Nephron progenitor cell (in vitro differentiated cells): ENCODE data around the gene INO80C.
A peak's percentile ranks its signal among the peaks of the same experiment; 100 is the strongest.
"Not testable (repeated sequence)": the region's sequence is repeated elsewhere in the genome, so short reads cannot be mapped to it uniquely, and the experiment has no call there.

Source experiments
- DNase-seq: peaks from one replicate; pipeline ENCODE4 v3.0.0; 2021
- H3K27ac Mint-ChIP-seq: 2 replicates; pipeline ENCODE4 v1.8.0; 2021; ENCODE audit warnings: mild to moderate bottlenecking, moderate library complexity, mixed read lengths
- H3K27me3 Mint-ChIP-seq: 2 replicates; pipeline ENCODE4 v1.8.0; 2021; ENCODE audit warnings: mild to moderate bottlenecking, low read depth, mixed read lengths; ENCODE audit not compliant: poor library complexity
- H3K36me3 Mint-ChIP-seq: 2 replicates; pipeline ENCODE4 v1.8.0; 2021; ENCODE audit warnings: low read depth, mixed read lengths
- H3K4me1 Mint-ChIP-seq: 2 replicates; pipeline ENCODE4 v1.8.0; 2021; ENCODE audit warnings: mixed read lengths
- H3K4me3 Mint-ChIP-seq: 2 replicates; pipeline ENCODE4 v1.8.0; 2021; ENCODE audit warnings: mild to moderate bottlenecking, moderate library complexity, mixed read lengths
- H3K9me3 Mint-ChIP-seq: 2 replicates; pipeline ENCODE4 v1.8.0; 2021; ENCODE audit warnings: mild to moderate bottlenecking, moderate library complexity, mixed read lengths
- TF ChIP-seq, protein P1 (sequence below): fragments of 200-600 bp; sonication (generic); IDR thresholded peaks from 2 replicates; pipeline ENCODE4 v1.5.0; 2021; ENCODE audit warnings: antibody characterized with exemption

The INO80C gene

DNA sequence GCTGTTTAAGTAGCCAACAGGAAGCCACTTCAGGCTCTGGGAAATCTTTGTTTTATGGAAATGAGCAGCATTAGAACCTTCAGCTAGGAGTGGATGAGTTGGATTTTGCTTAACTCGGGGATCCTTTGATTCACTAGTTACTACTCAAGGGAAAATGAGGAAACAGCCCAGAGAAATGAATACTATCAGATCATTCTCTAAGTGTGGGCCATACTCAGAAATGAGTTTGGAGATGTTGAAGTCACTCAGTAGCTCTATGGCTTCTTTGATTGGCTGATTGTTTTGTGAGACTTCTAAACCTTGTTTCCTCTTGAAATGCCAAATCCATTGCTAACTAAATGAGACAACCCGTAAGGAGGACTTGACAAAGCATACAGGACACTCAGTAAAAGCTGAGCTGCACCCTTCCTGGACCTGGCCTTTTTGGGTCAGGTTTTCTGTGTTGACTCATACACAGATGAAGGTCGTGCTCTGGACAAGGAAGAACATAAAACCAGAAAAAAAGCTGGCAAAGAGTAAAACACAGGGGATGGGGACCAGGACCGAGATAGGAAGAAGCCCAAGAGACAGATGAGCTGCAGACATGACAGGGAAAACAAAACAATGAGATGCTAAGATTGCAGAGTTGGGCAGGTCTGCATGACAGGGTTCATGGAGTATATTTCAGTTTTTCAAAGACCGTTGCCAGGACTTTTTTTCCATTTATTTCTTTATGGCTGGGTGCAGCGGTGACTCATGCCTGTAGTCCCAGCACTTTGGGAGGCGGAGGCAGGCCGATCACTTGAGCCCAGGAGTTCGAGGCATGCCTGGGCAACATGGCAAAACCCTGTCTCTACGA, 41.6 kb downstream of the INO80C start:
- peaks cover 25% of the 10 kb centered on the region for H3K4me1 Mint-ChIP-seq

DNA sequence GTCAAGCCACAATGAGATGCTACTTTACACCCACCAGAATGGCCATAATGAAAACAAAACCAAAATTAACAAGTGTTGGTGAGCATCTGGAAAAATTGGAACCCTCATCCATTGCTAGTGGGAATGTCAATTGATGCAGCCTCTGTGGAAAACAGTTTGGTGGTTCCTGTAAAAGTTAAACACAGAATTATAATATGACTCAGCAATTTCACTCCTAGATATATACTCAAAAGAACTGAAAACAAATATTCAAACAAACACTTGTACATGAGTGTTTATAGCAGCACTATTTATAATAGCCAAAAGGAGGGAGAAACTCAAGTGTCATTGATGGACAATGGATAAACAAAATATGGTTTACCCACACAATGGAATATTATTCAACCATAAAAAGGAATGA, 43.0 kb downstream of the INO80C start:
- Mint-ChIP-seq H3K4me3 (no peak overlapping the region), H3K4me1 (peaks cover 29% of the 10 kb centered on the region), H3K27ac (no peak overlapping the region), H3K9me3 (no peaks in the 10 kb centered on the region), H3K27me3 (peaks cover 14% of the 10 kb centered on the region), H3K36me3 (no peaks in the 10 kb centered on the region)
- no peak for DNase-seq
- TF ChIP-seq, protein P1, sequence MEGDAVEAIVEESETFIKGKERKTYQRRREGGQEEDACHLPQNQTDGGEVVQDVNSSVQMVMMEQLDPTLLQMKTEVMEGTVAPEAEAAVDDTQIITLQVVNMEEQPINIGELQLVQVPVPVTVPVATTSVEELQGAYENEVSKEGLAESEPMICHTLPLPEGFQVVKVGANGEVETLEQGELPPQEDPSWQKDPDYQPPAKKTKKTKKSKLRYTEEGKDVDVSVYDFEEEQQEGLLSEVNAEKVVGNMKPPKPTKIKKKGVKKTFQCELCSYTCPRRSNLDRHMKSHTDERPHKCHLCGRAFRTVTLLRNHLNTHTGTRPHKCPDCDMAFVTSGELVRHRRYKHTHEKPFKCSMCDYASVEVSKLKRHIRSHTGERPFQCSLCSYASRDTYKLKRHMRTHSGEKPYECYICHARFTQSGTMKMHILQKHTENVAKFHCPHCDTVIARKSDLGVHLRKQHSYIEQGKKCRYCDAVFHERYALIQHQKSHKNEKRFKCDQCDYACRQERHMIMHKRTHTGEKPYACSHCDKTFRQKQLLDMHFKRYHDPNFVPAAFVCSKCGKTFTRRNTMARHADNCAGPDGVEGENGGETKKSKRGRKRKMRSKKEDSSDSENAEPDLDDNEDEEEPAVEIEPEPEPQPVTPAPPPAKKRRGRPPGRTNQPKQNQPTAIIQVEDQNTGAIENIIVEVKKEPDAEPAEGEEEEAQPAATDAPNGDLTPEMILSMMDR, result no peak

More for the DNA sequence above, 41.6 kb downstream of the INO80C start:
- TF ChIP-seq, protein P1, result no peak
- DNase-seq, result no peak
- no peaks in the 10 kb centered on the region for H3K36me3 Mint-ChIP-seq
- peaks cover 10% of the 10 kb centered on the region for H3K27me3 Mint-ChIP-seq
- H3K4me3 Mint-ChIP-seq, result no peak overlapping the region
- H3K9me3 Mint-ChIP-seq, result no peaks in the 10 kb centered on the region
- H3K27ac Mint-ChIP-seq, result peak overlapping the region; percentile 64

DNA sequence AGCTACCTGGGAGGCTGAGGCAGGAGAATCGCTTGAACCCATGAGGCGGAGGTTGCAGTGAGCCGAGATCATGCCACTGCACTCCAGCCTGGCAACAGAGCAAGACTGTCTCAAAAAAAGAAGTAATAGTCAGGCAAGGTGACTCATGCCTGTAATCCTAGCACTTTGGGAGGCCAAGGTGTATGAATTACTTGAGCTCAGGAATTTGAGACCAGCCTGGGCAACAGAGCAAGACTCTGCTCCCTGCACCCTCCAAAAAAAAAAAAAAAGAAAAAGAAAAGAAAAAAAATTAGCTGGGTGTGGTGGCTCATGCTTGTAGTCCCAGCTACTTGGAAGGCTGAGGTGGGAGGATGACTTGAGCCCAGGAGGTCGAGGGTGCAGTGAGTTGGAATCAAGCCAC, 44.7 kb downstream of the INO80C start:
- peaks cover 18% of the 10 kb centered on the region for H3K27me3 Mint-ChIP-seq
- not testable (repeated sequence) for DNase-seq, H3K9me3 Mint-ChIP-seq, H3K4me3 Mint-ChIP-seq, H3K27ac Mint-ChIP-seq, H3K36me3 Mint-ChIP-seq
- H3K4me1 Mint-ChIP-seq, result peaks cover 18% of the 10 kb centered on the region

DNA sequence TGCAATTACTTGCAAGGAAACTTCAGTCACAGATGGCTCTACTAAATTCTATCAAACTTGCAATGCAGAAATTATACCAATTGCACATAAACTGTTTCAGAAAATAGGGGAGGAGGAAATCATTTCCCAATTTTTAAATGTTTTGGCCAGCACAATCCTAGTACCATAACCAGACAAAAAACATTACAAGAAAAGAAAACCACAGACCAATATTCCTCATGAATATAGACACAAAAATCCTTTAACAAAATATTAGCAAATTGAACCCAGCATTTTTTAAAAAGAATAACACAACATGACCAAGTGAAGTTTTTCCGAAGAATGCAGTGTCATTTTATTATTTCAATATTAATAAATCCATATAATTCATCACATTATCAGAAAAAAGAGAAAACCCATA, 45.8 kb downstream of the INO80C start:
- Mint-ChIP-seq H3K4me1 (peaks cover 24% of the 10 kb centered on the region), H3K4me3 (no peak overlapping the region), H3K36me3 (no peaks in the 10 kb centered on the region)

DNA sequence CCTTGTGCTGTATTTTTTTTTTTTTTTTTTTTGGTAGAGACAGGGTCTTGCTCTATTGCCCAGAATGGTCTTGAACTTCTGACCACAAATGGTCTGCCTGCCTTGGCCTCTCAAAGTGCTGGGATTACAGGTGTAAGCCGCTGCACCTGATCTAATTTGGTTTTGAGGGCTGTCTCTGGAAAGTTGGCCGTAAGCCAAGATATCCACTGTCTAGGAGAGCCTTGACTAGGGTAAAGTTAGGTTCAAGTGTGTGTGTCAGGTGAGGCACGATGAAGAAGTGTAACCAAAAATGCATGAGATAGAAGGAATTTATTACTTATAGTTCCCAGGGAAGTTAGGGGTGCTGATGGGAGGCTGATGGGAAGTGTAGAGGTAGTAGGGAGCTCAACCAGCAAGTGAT, 46.7 kb downstream of the INO80C start:
- H3K27ac Mint-ChIP-seq, result no peak overlapping the region
- H3K27me3 Mint-ChIP-seq, result peaks cover 14% of the 10 kb centered on the region

More for the DNA sequence above, 45.8 kb downstream of the INO80C start:
- Mint-ChIP-seq H3K27ac (no peak overlapping the region), H3K9me3 (no peaks in the 10 kb centered on the region), H3K27me3 (peaks cover 18% of the 10 kb centered on the region)
- no peak for DNase-seq
- TF ChIP-seq, protein P1, result no peak

DNA sequence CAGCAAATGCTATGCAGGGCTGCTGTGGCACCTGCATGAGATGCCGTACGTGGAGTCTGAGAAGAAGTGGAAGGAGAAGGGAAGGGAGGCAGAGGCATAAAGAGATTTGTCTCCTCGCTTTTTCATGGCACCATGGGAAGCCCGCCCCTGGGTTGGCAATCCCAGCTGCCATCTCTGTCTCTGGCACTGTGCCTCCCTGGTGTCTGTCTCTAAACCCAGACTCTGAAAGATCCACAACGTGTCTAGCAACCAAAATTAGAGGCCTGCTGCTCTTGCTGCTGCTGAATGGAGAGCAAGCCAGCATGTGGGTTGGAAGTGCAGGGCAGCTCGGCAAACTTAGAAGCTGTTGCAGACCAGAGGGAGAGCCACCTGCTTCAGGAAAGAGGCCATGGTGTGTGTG, 53.1 kb downstream of the INO80C start:
- Mint-ChIP-seq H3K27me3 (peaks cover 15% of the 10 kb centered on the region), H3K4me3 (no peak overlapping the region), H3K9me3 (no peaks in the 10 kb centered on the region), H3K27ac (no peak overlapping the region), H3K4me1 (peaks cover 32% of the 10 kb centered on the region), H3K36me3 (no peaks in the 10 kb centered on the region)
- no peak for DNase-seq
- TF ChIP-seq, protein P1, result no peak

More for the DNA sequence above, 46.7 kb downstream of the INO80C start:
- Mint-ChIP-seq H3K4me1 (peaks cover 21% of the 10 kb centered on the region), H3K4me3 (no peak overlapping the region), H3K36me3 (no peaks in the 10 kb centered on the region), H3K9me3 (no peaks in the 10 kb centered on the region)
- no peak for DNase-seq
- TF ChIP-seq, protein P1, result no peak
